H1 (cell line): Measurements from ENCODE around the gene PAQR7. TPM values are rescaled to one million over a fixed set of nuclear protein-coding genes. Genes with fewer than 3 reads are reported as not detected.

ENCODE experiments used
- ASH2L ChIP-seq: fragments of 200-600, 300-600 bp; sonication (generic); IDR thresholded peaks from one replicate; pipeline ENCODE4 v1.7.1; 2017; ENCODE audit warnings: low read length
- CBX8 ChIP-seq: fragments of 300-800, 300-1000 bp; sonication (generic); IDR thresholded peaks from 2 replicates; pipeline ENCODE4 v1.7.1; 2016; ENCODE audit warnings: low read depth, low read length, borderline replicate concordance
- CHD2 ChIP-seq: IDR thresholded peaks from 2 replicates; pipeline ENCODE4 v1.6.1; 2012; ENCODE audit warnings: low read length, improper control_type of control experiment
- CREB1 ChIP-seq: IDR thresholded peaks from 2 replicates; pipeline ENCODE4 v1.6.1; 2012; ENCODE audit warnings: inconsistent platforms
- CTBP2 ChIP-seq: IDR thresholded peaks from 2 replicates; pipeline ENCODE4 v1.7.0; 2011; ENCODE audit warnings: borderline replicate concordance, mild to moderate bottlenecking, moderate library complexity, mixed read lengths, low read length; ENCODE audit not compliant: insufficient read depth, insufficient read length
- EGR1 ChIP-seq: IDR thresholded peaks from 2 replicates; pipeline ENCODE4 v1.6.1; 2011; ENCODE audit warnings: low read depth, low read length, borderline replicate concordance
- FOSL1 ChIP-seq: IDR thresholded peaks from 2 replicates; pipeline ENCODE4 v1.6.1; 2011; ENCODE audit warnings: mild to moderate bottlenecking, low read depth, low read length, moderate library complexity; ENCODE audit not compliant: insufficient read depth
- GTF2F1 ChIP-seq: IDR thresholded peaks from 2 replicates; pipeline ENCODE4 v1.6.1; 2012; ENCODE audit warnings: low read depth, low read length, improper control_type of control experiment, borderline replicate concordance
- HDAC2 ChIP-seq, 2 experiments: fragments of 300-600 bp in 1 of 2; sonication (generic) in 1 of 2; IDR thresholded peaks; 2 replicates each; pipeline ENCODE4 v1.6.1; 2011 to 2012; ENCODE audit warnings: low read depth in 2 of 2, low read length in 2 of 2, mild to moderate bottlenecking in 2 of 2, moderate library complexity in 2 of 2, borderline replicate concordance in 1 of 2, inconsistent platforms in 1 of 2
- JUND ChIP-seq: IDR thresholded peaks from 2 replicates; pipeline ENCODE4 v1.6.1; 2011; ENCODE audit warnings: mild to moderate bottlenecking, improper control_type of control experiment, low read length
- KDM5A ChIP-seq: fragments of 200-600 bp; IDR thresholded peaks from 2 replicates; pipeline ENCODE4 v1.7.1; 2012; ENCODE audit warnings: mild to moderate bottlenecking, low read length, inconsistent platforms, mixed read lengths
- MAFK ChIP-seq: IDR thresholded peaks from 2 replicates; pipeline ENCODE4 v1.6.1; 2012; ENCODE audit warnings: low read depth, mild to moderate bottlenecking, improper control_type of control experiment, low read length
- NANOG ChIP-seq: IDR thresholded peaks from 2 replicates; pipeline ENCODE4 v1.6.1; 2011; ENCODE audit warnings: low read length, low read depth, mild to moderate bottlenecking, inconsistent platforms; ENCODE audit not compliant: insufficient read depth, poor library complexity, severe bottlenecking
- RXRA ChIP-seq: IDR thresholded peaks from 2 replicates; pipeline ENCODE4 v1.6.1; 2011; ENCODE audit warnings: low read depth, mild to moderate bottlenecking, low read length, moderate library complexity; ENCODE audit not compliant: insufficient read depth
- SAP30 ChIP-seq: fragments of 300-600 bp; sonication (generic); IDR thresholded peaks from 2 replicates; pipeline ENCODE4 v1.7.1; 2012; ENCODE audit warnings: low read length, moderate library complexity, mild to moderate bottlenecking, inconsistent platforms; ENCODE audit not compliant: insufficient read depth, insufficient replicate concordance
- SIRT6 ChIP-seq: IDR thresholded peaks from one replicate; pipeline ENCODE4 v1.7.1; 2012; ENCODE audit warnings: low read length, inconsistent platforms
- SP4 ChIP-seq: IDR thresholded peaks from 2 replicates; pipeline ENCODE4 v1.6.1; 2012; ENCODE audit warnings: low read length, inconsistent platforms
- TAF7 ChIP-seq: optimal IDR thresholded peaks from 2 replicates; pipeline ENCODE3; 2011; ENCODE audit warnings: low read depth, mild to moderate bottlenecking, inconsistent platforms, low read length, moderate library complexity, borderline replicate concordance
- TEAD4 ChIP-seq: IDR thresholded peaks from 2 replicates; pipeline ENCODE4 v1.6.1; 2012; ENCODE audit warnings: low read depth, low read length, inconsistent platforms, mixed read lengths
- polyA plus RNA-seq, 7 experiments: library from polyadenylated mRNA; depleted of rRNA in 3 of 7; stranded (reverse) in 5 of 7; unstranded in 2 of 7; fragments of >200 nt in 5 of 7; fragments of 200-250 nt in 2 of 7; gene quantifications; 1 replicate in 5 of 7; 2 replicates in 1 of 7; 4 replicates in 1 of 7; pipeline versions ENCODE4 v1.2.1 to v1.2.3, GENCODE V29; 2011 to 2013; ENCODE audit warnings: missing spikeins in 2 of 7, mixed read lengths in 2 of 7
- total RNA-seq: library from RNA; stranded (reverse); fragmentation: NEBNext Ultra II Directional; extraction: Animal tissue kit (Norgen Biotek cat#: 25700); gene quantifications from 2 replicates; pipeline ENCODE4 v1.2.1, GENCODE V29; 2021
- TF ChIP-seq, protein P1 (sequence below): IDR thresholded peaks from 2 replicates; pipeline ENCODE4 v1.6.1; 2012; ENCODE audit warnings: low read length, inconsistent platforms

Gene PAQR7
- total and polyA plus RNA-seq, 2 of the 8 experiments (the other 6 are each of a cell fraction or from before 2014, with no cell fraction given), result 7.3 to 7.4 TPM

DNA sequence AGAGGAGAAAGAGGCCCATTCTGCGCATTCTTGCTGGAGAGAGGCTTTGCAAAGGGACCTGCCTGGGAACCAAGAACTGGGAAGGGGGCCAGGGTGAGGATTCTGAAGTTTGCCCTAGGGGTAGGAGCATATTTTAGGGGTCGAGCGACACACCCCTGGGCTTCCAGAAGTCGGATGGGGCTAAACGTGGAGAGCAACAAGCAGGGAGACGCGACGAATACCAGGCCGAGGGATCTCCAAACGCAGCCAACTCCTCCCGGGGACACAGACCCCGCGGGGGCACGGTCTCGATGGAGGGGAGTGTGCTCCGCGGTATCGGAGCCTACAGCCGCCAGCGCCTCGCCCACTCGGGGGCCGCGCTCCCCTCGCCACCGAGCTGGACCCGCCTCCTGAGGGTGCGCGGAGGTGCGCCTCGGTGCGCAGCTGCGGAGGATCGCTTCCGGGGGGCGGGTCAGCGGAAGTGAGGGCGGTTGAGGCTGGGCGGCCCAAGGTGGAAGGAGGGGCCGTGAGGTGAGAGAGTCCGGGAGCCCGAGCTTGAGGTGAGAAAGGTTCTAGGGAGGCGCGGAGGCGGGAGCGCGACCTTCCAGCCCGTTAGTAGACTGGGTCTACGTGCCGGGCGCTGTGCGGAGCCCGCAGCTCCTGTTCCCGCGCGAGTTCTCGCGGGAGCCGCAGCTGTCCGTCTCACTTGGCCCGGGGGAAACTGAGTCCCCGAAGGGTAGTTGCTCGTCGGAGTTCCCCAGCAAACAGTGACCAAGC lies 55.8 kb downstream of the PAQR7 start, which contains the start of gene MTFR1L (continued):
- no peak for TF ChIP-seq SIRT6
- no peak for TF ChIP-seq GTF2F1
- TF ChIP-seq NANOG, result no peak
- TF ChIP-seq HDAC2 (IDR thresholded peaks at IDR 0.05; ENCODE audit: borderline replicate concordance in 1 of 2, low read depth in 2 of 2, low read length in 2 of 2), result no peak
- no peak for TF ChIP-seq SP4
- peak; percentile 14; the same call in 1 of the 2 replicates for TF ChIP-seq EGR1
- TF ChIP-seq JUND, result no peak
- TF ChIP-seq CREB1, result 0 out of 2 replicates have a peak, but pooled peaks have one; percentile 11
- no peak for TF ChIP-seq SAP30
- TF ChIP-seq KDM5A, result no peak
- TF ChIP-seq CBX8, result no peak
- no peak for TF ChIP-seq TEAD4
- TF ChIP-seq CTBP2, result peak; percentile 25
- TF ChIP-seq MAFK, result no peak
- peak; percentile 49 for TF ChIP-seq ASH2L
- no peak for TF ChIP-seq RXRA
- TF ChIP-seq TAF7, result no peak
- TF ChIP-seq CHD2, result peak; percentile 97
- TF ChIP-seq, protein P1, sequence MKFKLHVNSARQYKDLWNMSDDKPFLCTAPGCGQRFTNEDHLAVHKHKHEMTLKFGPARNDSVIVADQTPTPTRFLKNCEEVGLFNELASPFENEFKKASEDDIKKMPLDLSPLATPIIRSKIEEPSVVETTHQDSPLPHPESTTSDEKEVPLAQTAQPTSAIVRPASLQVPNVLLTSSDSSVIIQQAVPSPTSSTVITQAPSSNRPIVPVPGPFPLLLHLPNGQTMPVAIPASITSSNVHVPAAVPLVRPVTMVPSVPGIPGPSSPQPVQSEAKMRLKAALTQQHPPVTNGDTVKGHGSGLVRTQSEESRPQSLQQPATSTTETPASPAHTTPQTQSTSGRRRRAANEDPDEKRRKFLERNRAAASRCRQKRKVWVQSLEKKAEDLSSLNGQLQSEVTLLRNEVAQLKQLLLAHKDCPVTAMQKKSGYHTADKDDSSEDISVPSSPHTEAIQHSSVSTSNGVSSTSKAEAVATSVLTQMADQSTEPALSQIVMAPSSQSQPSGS, result no peak
- TF ChIP-seq FOSL1, result no peak
- TF ChIP-seq, all 59 proteins: peak for 15
